ENCODE data around the gene CCDC78. TPM values are rescaled to one million over a fixed set of nuclear protein-coding genes. Genes with fewer than 3 reads are reported as not detected.
A peak's percentile ranks its signal among the peaks of the same experiment; 100 is the strongest.

The CCDC78 gene
- total RNA-seq, 1 donor from 2014 or later: 7.6 TPM

- Histone ChIP-seq H3K4me3 (peak overlapping the region; percentile 79 to 83), H3K27ac (peak overlapping the region; percentile 77), H3K9me3 (no peaks in the 10 kb centered on the region), H3K4me1 (peaks cover 75% of the 10 kb centered on the region), H3K36me3 (peaks cover 0 to 17% of the 10 kb centered on the region in 2 donors), H3K27me3 (no peaks in the 10 kb centered on the region)
- intact Hi-C loops (cut with DNase I): no loop called here
- TF ChIP-seq POLR2A (IDR thresholded peaks at IDR 0.05) (no peak), POLR2AphosphoS5 (IDR thresholded peaks at IDR 0.05; ENCODE audit: insufficient read depth in 1 of 2, low read depth in 1 of 2) (no peak), CTCF (IDR thresholded peaks at IDR 0.05) (no peak)
- no peak for DNase-seq (ENCODE audit: extremely low spot score in 2 of 2)
Observed at GRCh38 chr16:678858-679813, 47.1 kb downstream of the CCDC78 start.

- Histone ChIP-seq H3K9me3 (no peaks in the 10 kb centered on the region), H3K4me1 (peaks cover 70% of the 10 kb centered on the region), H3K4me3 (no peak overlapping the region), H3K27me3 (no peaks in the 10 kb centered on the region), H3K27ac (no peak overlapping the region), H3K36me3 (peaks cover 0 to 20% of the 10 kb centered on the region in 2 donors)
- no peak for DNase-seq (ENCODE audit: extremely low spot score in 2 of 2)
- intact Hi-C loops (cut with DNase I): no loop called here
- TF ChIP-seq POLR2A (IDR thresholded peaks at IDR 0.05) (no peak), CTCF (IDR thresholded peaks at IDR 0.05) (no peak), POLR2AphosphoS5 (IDR thresholded peaks at IDR 0.05; ENCODE audit: insufficient read depth in 1 of 2, low read depth in 1 of 2) (no peak)
Observed at GRCh38 chr16:678209-678857, 47.9 kb downstream of the CCDC78 start.

GRCh38 chr16:677316-678190, 48.7 kb downstream of the CCDC78 start:
- peaks cover 62% of the 10 kb centered on the region for H3K4me1 ChIP-seq
- no peak overlapping the region for H3K4me3 ChIP-seq
- DNase-seq (ENCODE audit: extremely low spot score in 2 of 2): no peak
- no peak for TF ChIP-seq POLR2A (IDR thresholded peaks at IDR 0.05)
- TF ChIP-seq CTCF (IDR thresholded peaks at IDR 0.05): no peak
- no peak for TF ChIP-seq POLR2AphosphoS5 (IDR thresholded peaks at IDR 0.05; ENCODE audit: insufficient read depth in 1 of 2, low read depth in 1 of 2)
- no peak overlapping the region for H3K27ac ChIP-seq
- H3K36me3 ChIP-seq: peaks cover 0 to 21% of the 10 kb centered on the region in 2 donors
- intact Hi-C loops (cut with DNase I): no loop called here
- H3K9me3 ChIP-seq: no peaks in the 10 kb centered on the region
- H3K27me3 ChIP-seq: no peaks in the 10 kb centered on the region

- DNase-seq (ENCODE audit: extremely low spot score in 2 of 2): no peak
- intact Hi-C loops (cut with DNase I): no loop called here
- no peak overlapping the region for H3K4me3 ChIP-seq
Observed at GRCh38 chr16:676913-677312, 49.3 kb downstream of the CCDC78 start.

More at GRCh38 chr16:676913-677312, 49.3 kb downstream of the CCDC78 start:
- no peaks in the 10 kb centered on the region for H3K9me3 ChIP-seq
- H3K27ac ChIP-seq: peak overlapping the region; percentile 15
- TF ChIP-seq POLR2A (IDR thresholded peaks at IDR 0.05) (no peak), CTCF (IDR thresholded peaks at IDR 0.05) (no peak), POLR2AphosphoS5 (IDR thresholded peaks at IDR 0.05; ENCODE audit: insufficient read depth in 1 of 2, low read depth in 1 of 2) (no peak)
- peaks cover 56% of the 10 kb centered on the region for H3K4me1 ChIP-seq
- H3K36me3 ChIP-seq: peaks cover 0 to 21% of the 10 kb centered on the region in 2 donors
- no peaks in the 10 kb centered on the region for H3K27me3 ChIP-seq
